Large intestine (tissue), 3 donors: ENCODE data around the gene LNP1. TPM values are rescaled to one million over a fixed set of nuclear protein-coding genes. Genes with fewer than 3 reads are reported as not detected.

Source experiments
- DNase-seq, 2 donors: peaks; one replicate each; pipeline versions ENCODE4 v3.0.0 to v3.0.0-alpha.2; 2013
- H3K27ac ChIP-seq: one replicate; pipeline ENCODE4 v1.5.1; 2013; ENCODE audit warnings: low read length
- H3K27me3 ChIP-seq: 2 replicates; pipeline ENCODE4 v1.6.1; 2013; ENCODE audit warnings: low read length; ENCODE audit not compliant: control insufficient read depth, insufficient read depth
- H3K36me3 ChIP-seq: 2 replicates; pipeline ENCODE4 v1.6.1; 2013; ENCODE audit warnings: low read length; ENCODE audit not compliant: control insufficient read depth, insufficient read depth
- H3K4me1 ChIP-seq: one replicate; pipeline ENCODE4 v1.6.1; 2013; ENCODE audit warnings: low read length; ENCODE audit not compliant: control insufficient read depth, insufficient read depth
- H3K4me3 ChIP-seq: one replicate; pipeline ENCODE4 v1.5.1; 2013; ENCODE audit warnings: low read length
- H3K9me3 ChIP-seq: one replicate; pipeline ENCODE4 v1.6.1; 2013; ENCODE audit warnings: mild to moderate bottlenecking, low read depth, low read length, moderate library complexity; ENCODE audit not compliant: control insufficient read depth
- WGBS: methylation state at CpG from one replicate; pipeline ENCODE4 v1.1.5; 2013; ENCODE audit warnings: low lambda C conversion rate; ENCODE audit not compliant: insufficient coverage; 5-methylcytosine and 5-hydroxymethylcytosine counted together
- polyA plus RNA-seq: library from polyadenylated mRNA; unstranded; fragments of 120-200 nt; gene quantifications from one replicate; pipeline ENCODE4 v1.2.1, GENCODE V29; 2013

The LNP1 gene
- polyA plus RNA-seq, 1 donor = 2.2 TPM

- no peaks in the 10 kb centered on the region for H3K9me3 ChIP-seq
- H3K27me3 ChIP-seq = peaks cover 3% of the 10 kb centered on the region
- WGBS = no CpG with 5 or more reads among the region's 4 CpGs
- H3K4me1 ChIP-seq = no peaks in the 10 kb centered on the region
- DNase-seq = no peak
- no peak overlapping the region for H3K27ac ChIP-seq
- H3K36me3 ChIP-seq = no peaks in the 10 kb centered on the region
- H3K4me3 ChIP-seq = no peak overlapping the region
Measured at GRCh38 chr3:100499651-100500050, 98.3 kb downstream of the LNP1 start.

DNA sequence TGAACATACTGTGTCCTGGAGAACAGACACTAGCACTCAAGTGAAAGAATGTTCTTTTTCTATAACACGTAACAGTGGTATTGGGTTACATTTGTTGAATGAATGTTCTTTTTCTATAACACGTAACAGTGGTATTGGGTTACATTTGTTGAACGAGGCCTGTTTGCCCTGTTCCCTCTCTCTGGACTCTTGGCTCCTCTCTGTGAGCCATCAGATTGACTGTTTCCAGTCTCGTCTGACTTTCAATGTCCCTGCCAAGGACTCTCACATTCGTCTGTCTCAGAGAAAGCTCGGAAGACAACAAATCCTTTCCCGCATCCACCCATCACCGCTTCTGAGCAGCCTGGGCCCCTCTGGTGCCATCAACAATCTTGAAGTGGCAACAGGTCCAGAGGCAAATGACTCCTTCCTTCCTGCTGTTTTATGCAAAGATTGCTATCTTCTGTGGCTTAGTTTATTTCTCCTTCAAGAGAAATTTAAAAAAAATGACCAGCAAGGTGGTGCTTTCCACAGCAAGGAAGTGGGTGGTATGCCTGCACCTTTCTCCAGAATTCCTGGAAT is 99.1 kb downstream of the LNP1 start:
- no peaks in the 10 kb centered on the region for H3K4me1 ChIP-seq
- no peak overlapping the region for H3K27ac ChIP-seq
- H3K36me3 ChIP-seq = no peaks in the 10 kb centered on the region
- no peaks in the 10 kb centered on the region for H3K9me3 ChIP-seq
- no peak for DNase-seq
- no peak overlapping the region for H3K4me3 ChIP-seq
- no CpG with 5 or more reads among the region's 8 CpGs for WGBS
- H3K27me3 ChIP-seq = no peaks in the 10 kb centered on the region

GRCh38 chr3:100503448-100503847 is 102.1 kb downstream of the LNP1 start:
- no peaks in the 10 kb centered on the region for H3K36me3 ChIP-seq
- no peaks in the 10 kb centered on the region for H3K27me3 ChIP-seq
- no peak overlapping the region for H3K4me3 ChIP-seq
- WGBS = no CpG with 5 or more reads among the region's 1 CpG
- no peaks in the 10 kb centered on the region for H3K9me3 ChIP-seq
- H3K4me1 ChIP-seq = no peaks in the 10 kb centered on the region
- no peak overlapping the region for H3K27ac ChIP-seq
- DNase-seq = no peak

Other genes starting within 250 kb of the LNP1 start
- 37.1 TPM for gene TBC1D23, start 140.5 kb upstream of the LNP1 start, polyA plus RNA-seq
- gene NIT2, start 66.8 kb upstream of the LNP1 start, polyA plus RNA-seq = 78.8 TPM
- gene TOMM70, start 450 bp upstream of the LNP1 start, polyA plus RNA-seq = 64.0 TPM
- 10.6 TPM for gene TMEM45A, start 91.1 kb downstream of the LNP1 start, polyA plus RNA-seq
- gene ADGRG7, start 208.1 kb downstream of the LNP1 start, polyA plus RNA-seq = 56.1 TPM